Measurements from ENCODE around the gene RAB28. TPM values are rescaled to one million over a fixed set of nuclear protein-coding genes. Genes with fewer than 3 reads are reported as not detected.
"Not testable (repeated sequence)": the region's sequence is repeated elsewhere in the genome, so short reads cannot be mapped to it uniquely, and the experiment has no call there.

Gene RAB28
- polyA plus RNA-seq, 4 donors: 31.8 to 41.3 (median 35.5) TPM

DNA sequence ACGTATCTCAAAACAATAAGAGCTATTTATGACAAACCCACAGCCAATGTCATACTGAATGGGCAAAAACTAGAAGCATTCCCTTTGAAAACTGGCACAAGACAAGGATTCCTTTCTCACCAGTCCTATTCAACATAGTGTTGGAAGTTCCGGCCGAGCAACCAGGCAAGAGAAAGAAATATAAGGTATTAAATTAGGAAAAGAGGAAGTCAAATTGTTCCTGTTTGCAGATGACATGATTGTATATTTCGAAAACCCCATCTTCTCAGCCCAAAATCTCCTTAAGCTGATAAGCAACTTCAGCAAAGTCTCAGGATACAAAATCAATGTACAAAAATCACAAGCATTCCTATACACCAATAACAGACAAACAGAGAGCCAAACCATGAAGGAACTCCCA, 94.2 kb downstream of the RAB28 start:
- DNase-seq (ENCODE audit: low read depth in 4 of 4, low spot score in 3 of 4): not testable (repeated sequence)

- DNase-seq (ENCODE audit: low read depth in 4 of 4, low spot score in 3 of 4): no peak
Measured at GRCh38 chr4:13386405-13387107, 97.6 kb downstream of the RAB28 start.

DNA sequence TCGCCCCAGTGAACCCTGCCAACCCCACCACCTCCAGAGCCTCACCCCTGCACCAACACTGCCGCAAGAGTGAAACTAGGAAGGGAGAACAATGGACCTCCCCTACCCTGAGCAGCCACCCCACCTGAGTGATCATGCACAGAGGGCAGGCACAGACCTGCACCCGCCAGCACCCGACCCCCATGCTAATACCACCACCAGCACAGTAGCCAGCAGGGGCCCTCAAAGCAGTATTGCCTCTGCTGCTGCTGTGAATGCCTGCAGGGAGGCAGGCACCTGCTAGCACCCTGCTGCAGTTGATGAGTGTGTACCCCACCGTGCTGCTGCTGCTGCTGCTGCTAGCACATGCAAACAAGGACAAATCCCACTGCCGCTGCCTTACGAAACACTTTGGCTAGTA, 100.1 kb downstream of the RAB28 start:
- no peak for DNase-seq (ENCODE audit: low read depth in 4 of 4, low spot score in 3 of 4)

DNA sequence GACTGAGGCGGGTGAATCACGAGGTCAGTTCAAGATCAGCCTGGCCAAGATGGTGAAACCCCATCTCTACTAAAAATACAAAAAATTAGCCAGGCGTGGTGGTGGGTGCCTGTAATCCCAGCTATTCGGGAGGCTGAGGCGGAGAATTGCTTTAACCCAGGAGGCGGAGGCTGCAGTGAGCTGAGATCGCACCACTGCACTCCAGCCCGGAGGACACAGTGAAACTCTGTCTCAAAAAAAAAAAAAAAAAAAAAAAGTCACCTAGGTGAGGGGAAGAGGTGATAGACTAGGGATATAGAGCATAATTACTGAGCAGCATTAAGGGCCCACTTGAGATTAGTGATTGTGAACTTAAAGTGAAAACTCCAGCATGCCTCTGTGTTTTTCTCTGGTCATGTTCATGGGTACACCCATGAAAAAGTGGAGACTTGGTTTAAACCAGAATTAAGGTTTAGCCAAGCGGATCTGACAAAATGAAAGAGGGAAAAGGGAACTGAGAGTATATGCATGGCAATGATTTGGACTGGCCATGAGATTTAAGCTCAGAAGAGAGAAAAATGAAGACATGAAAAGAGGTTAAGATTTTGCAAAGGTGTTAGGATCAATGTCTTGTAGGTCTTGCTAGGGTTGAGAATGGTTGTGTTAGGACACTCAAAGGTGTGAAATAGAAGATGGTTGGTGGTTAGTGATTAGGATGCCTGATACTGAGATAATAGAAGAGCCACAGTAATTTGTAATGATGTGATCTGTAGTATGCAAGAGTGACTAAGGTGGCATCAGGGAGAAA, 105.0 kb downstream of the RAB28 start:
- DNase-seq (ENCODE audit: low read depth in 4 of 4, low spot score in 3 of 4): no peak

- DNase-seq (ENCODE audit: low read depth in 4 of 4, low spot score in 3 of 4): no peak
Measured at GRCh38 chr4:13371048-13371447, 113.1 kb downstream of the RAB28 start.

DNA sequence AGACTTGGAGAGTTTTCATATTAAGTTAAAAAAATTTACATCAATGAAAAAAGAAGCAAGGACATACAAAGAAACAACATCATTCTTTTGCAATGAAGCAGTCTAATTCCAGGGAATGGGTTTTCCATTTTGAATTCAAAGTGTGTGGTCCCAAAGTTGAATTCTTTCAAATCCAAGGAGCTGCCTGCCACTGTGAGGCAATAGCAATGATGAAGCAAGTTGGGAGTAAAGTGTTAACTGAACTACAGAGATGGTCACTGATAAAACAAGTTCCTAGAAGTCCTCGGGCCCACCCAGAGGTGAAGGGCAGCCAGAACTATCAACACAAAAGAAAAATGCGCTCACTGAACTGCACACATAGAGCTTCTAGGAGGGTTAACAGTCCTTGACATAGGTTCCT, 115.9 kb downstream of the RAB28 start:
- DNase-seq (ENCODE audit: low read depth in 4 of 4, low spot score in 3 of 4): no peak

GRCh38 chr4:13367691-13368090, 116.4 kb downstream of the RAB28 start:
- no peak for DNase-seq (ENCODE audit: low read depth in 4 of 4, low spot score in 3 of 4)

DNA sequence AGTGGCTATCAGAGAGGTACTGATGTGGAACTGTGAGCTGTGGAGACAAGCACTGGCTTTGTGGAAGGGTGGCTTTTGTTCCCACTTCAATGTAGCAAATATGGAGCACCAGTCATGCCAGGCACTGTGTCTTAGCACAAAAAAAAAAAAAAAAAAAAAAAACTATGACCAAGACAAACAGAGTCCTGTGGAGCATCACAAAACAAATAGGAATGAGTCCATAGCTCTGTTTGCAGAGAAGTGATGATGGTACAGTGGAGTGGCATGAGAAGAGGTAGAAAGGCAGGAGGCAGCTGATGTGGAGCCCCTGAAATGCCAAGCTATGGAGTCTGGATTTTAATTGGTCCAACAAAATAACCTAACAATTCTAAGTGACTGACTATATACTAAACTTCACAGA, 116.9 kb downstream of the RAB28 start:
- DNase-seq (ENCODE audit: low read depth in 4 of 4, low spot score in 3 of 4): no peak

DNA sequence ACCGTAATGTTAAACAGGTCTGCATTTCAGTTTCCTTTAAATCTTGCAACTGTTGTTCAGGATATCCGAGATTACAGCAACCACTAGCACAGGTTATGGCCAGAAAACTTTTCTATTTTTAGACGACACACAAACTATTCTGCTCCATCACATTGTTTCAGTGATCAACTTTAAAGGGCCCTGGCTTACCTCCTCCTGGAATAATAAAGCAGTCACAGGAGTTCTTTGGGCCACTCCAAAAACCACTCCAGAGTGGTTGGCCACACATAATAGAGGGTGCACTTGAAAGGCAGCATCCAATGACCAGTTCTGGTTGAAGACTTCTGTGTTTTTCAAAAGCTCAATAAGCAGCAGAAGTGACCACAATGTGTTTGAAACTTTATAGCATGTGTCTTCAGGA, 118.9 kb downstream of the RAB28 start:
- no peak for DNase-seq (ENCODE audit: low read depth in 4 of 4, low spot score in 3 of 4)

GRCh38 chr4:13364653-13365052, 119.5 kb downstream of the RAB28 start:
- no peak for DNase-seq (ENCODE audit: low read depth in 4 of 4, low spot score in 3 of 4)

GRCh38 chr4:13364172-13364571, 120.0 kb downstream of the RAB28 start:
- no peak for DNase-seq (ENCODE audit: low read depth in 4 of 4, low spot score in 3 of 4)

DNA sequence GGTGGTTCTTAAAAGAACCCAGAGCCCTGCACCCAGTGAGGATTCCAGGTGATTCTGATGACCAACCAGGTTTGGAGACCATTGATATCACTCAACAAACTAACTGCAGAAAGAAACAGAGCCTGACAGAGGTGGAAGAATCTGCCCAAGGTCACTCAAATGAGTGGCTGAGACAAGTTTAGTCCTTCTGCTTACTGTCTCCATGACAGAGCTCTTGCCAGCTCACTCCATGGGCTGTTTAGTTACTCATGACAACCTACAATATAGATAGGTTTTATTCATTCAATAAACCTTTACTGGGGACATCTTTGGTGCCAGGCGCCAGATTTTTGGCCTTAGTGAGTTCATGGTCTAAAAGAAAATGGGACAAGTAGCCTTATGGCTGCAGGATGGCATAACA, 124.3 kb downstream of the RAB28 start:
- no peak for DNase-seq (ENCODE audit: low read depth in 4 of 4, low spot score in 3 of 4)

DNA sequence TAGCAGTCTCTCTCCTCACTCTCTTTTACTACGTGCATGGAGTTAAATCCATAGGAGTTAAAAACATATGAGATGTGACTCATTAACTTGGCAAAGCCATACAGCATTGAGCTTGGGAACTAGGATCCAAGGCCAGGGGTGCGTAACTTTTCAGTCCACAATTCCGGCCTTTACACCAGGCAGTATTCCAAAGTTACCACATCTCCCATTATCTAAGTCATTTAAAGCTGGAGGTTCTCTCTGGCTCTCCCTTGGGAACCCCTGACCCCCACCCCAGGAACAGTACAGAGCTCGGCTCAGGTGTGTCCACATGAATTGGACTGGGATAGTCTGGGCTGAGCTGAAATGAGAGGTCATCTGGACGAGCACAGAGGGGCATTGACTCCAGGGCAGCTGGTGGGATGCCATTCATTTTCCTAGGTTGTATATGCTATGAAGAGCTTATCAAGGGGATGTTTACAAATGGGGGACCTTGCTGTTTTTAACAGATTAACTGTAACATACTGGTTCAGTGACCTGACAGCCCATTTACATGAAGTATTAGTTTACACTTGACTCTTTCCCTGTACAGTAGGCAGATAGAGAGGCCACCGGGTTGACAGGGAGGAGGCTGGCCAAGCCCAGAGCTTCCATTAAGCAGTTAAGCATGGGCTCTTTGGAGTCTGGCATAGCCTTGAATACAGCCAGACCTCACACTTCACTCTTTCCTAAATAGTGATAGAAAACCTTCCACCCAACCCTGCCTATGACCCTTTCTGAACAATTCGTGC, 128.8 kb downstream of the RAB28 start:
- no peak for DNase-seq (ENCODE audit: low read depth in 4 of 4, low spot score in 3 of 4)

GRCh38 chr4:13349096-13349495, 135.0 kb downstream of the RAB28 start:
- no peak for DNase-seq (ENCODE audit: low read depth in 4 of 4, low spot score in 3 of 4)

- no peak for DNase-seq (ENCODE audit: low read depth in 4 of 4, low spot score in 3 of 4)
Measured at GRCh38 chr4:13348216-13348615, 135.9 kb downstream of the RAB28 start.

- no peak for DNase-seq (ENCODE audit: low read depth in 4 of 4, low spot score in 3 of 4)
Measured at GRCh38 chr4:13347517-13348125, 136.5 kb downstream of the RAB28 start.

DNA sequence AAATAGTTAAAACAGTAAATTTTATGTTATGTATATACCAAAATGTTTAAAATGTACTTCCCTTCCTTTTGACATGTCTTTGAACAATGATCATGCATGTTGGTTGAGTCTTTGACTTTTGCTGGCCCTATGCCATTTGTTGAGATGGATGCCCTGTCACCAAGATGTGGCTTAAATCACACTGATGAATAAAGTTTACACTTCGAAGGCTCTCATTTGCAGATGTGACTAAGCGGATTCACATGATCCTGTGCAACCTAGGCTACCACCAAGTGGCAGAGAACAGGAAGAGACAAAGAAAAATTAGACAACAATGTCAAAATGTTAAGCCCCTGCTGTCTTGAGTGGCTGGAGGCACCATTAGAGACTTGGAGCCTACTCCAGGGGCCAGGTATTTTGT, 139.9 kb downstream of the RAB28 start:
- DNase-seq (ENCODE audit: low read depth in 4 of 4, low spot score in 3 of 4): no peak

GRCh38 chr4:13340672-13341071, 143.5 kb downstream of the RAB28 start:
- no peak for DNase-seq (ENCODE audit: low read depth in 4 of 4, low spot score in 3 of 4)

DNA sequence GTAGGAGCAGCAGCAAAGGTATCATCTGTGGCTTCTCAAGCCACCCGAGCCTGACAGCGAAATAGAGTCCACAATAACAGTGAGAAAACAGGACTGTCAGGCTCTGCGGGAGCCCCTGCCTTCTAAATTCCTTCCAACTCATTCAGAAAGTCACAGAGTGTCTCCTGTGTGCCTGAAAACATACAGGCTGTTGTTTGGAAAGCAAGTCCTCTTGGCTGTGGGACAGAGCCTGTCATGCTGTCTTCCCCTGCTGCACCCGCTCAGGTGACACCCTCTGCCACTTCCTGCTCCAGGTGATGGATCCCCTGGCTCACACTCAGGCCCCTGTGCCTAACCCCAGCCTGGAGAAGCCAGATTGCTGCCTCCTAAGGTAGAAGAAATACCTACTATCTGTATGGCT, 152.3 kb downstream of the RAB28 start:
- DNase-seq (ENCODE audit: low read depth in 4 of 4, low spot score in 3 of 4): no peak

DNA sequence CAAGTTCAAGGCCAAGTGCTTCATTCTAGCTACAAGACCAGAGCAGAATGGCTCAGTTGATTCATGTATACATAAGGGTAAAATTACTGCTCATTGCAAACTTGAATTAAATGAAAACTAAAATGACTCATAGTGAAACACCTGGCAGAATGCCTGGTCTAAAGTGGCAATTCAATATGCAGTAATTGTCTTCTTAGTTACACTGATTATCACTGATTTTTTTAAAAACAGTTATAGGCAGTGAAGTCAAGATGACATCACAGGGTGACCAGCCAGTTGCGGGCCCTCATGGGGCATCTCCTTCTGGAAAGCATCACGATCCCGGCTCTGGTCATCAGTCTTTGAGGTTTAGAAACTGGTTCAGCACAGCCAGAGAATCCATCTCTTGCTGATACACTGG, 154.2 kb downstream of the RAB28 start:
- DNase-seq (ENCODE audit: low read depth in 4 of 4, low spot score in 3 of 4): no peak

- DNase-seq (ENCODE audit: low read depth in 4 of 4, low spot score in 3 of 4): no peak
Measured at GRCh38 chr4:13329340-13329850, 154.7 kb downstream of the RAB28 start.

All from right renal pelvis (tissue), 4 donors.